Measurements from ENCODE around the gene ERBB4. TPM values are rescaled to one million over a fixed set of nuclear protein-coding genes. Genes with fewer than 3 reads are reported as not detected.

The ERBB4 gene
- total and polyA plus RNA-seq, 2 of the 8 experiments (the other 6 are each of a cell fraction or from before 2014, with no cell fraction given) = 0.34 to 1.3 TPM

- H3K36me3 ChIP-seq (ENCODE audit: control insufficient read depth in 2 of 4, insufficient read depth in 4 of 4, low read length in 3 of 4) = no peaks in the 10 kb centered on the region
- POLR2A ChIA-PET (ENCODE audit: partially characterized antibody) = no interaction called here
- no peak overlapping the region for H2BK20ac ChIP-seq (ENCODE audit: low read length)
- no peak overlapping the region for H2BK15ac ChIP-seq (ENCODE audit: low read length)
- H2BK120ac ChIP-seq (replicated peaks; ENCODE audit: low read depth, low read length) = no peak overlapping the region
- H2BK12ac ChIP-seq (ENCODE audit: low read depth, low read length) = no peak overlapping the region
- H3K79me1 ChIP-seq (ENCODE audit: low read depth, low read length) = no peaks in the 10 kb centered on the region
- 87% methylated on average over 3 of the region's 3 CpGs; no CpG with 5 or more reads in 1 of the 2 experiments for WGBS, 2 experiments (ENCODE audit: extremely low coverage in 1 of 2, insufficient coverage in 1 of 2, insufficient read length in 1 of 2, insufficient replicate concordance in 2 of 2, low coverage in 1 of 2, low lambda C conversion rate in 2 of 2, missing lambda C conversion rate in 1 of 2)
- no peak overlapping the region for H3K56ac ChIP-seq (replicated peaks; ENCODE audit: insufficient read length, low read depth, low read length)
- no peak overlapping the region for H3K23ac ChIP-seq (ENCODE audit: insufficient read length)
- H3K23me2 ChIP-seq (ENCODE audit: low read depth, low read length) = no peaks in the 10 kb centered on the region
- no peaks in the 10 kb centered on the region for H4K20me1 ChIP-seq (replicated peaks in 1 of 2; ENCODE audit: control insufficient read depth in 1 of 2, insufficient read depth in 2 of 2, low read length in 2 of 2)
- DNase-seq (ENCODE audit: low read depth in 1 of 2, low spot score in 2 of 2) (no peak), FAIRE-seq (no peak)
- H3K9ac ChIP-seq (replicated peaks in 1 of 4; ENCODE audit: extremely low read depth in 1 of 4, low read depth in 3 of 4, low read length in 3 of 4) = no peak overlapping the region
- H3K27me3 ChIP-seq (replicated peaks in 1 of 4; ENCODE audit: control insufficient read depth in 3 of 4, extremely low read depth in 1 of 4, insufficient read depth in 3 of 4, low read length in 3 of 4) = peaks cover 0 to 1% (median 0%) of the 10 kb centered on the region in 4 experiments; a peak in 1 of 7 replicates
- H2AFZ ChIP-seq (ENCODE audit: low read length) = no peak overlapping the region; the same call in 1 of the 2 replicates
- no peak overlapping the region for H2AK5ac ChIP-seq (ENCODE audit: low read depth, low read length)
- H3K4me3 ChIP-seq (ENCODE audit: extremely low read depth in 1 of 4, insufficient read depth in 2 of 4, low read depth in 3 of 4, low read length in 4 of 4) = no peak overlapping the region
- no peak overlapping the region for H4K8ac ChIP-seq (ENCODE audit: extremely low read depth, insufficient read depth, low read length)
- CTCF ChIA-PET (ENCODE audit: partially characterized antibody) = interaction anchor here (1.9 to 2.0 kb wide), 2 partner anchors 12 to 30 kb away, joined by 5 to 6 read pairs; no protein-coding TSS in a partner anchor
- no peak overlapping the region for H3K27ac ChIP-seq (ENCODE audit: low read depth, low read length)
- H3K14ac ChIP-seq (ENCODE audit: insufficient read length) = no peak overlapping the region
- H3K4me2 ChIP-seq (ENCODE audit: insufficient read depth in 1 of 2, low read depth in 2 of 2, low read length in 2 of 2) = no peak overlapping the region
- H3K4ac ChIP-seq (replicated peaks; ENCODE audit: insufficient read length, low read depth, low read length) = no peak overlapping the region
- H3K18ac ChIP-seq (ENCODE audit: extremely low read depth, low read length) = no peak overlapping the region
- H3K4me1 ChIP-seq (replicated peaks in 1 of 4; ENCODE audit: control insufficient read depth in 3 of 4, insufficient read depth in 4 of 4, low read length in 3 of 4) = no peaks in the 10 kb centered on the region; a peak in 1 of 7 replicates
- no peaks in the 10 kb centered on the region for H3K9me3 ChIP-seq (ENCODE audit: insufficient read depth in 2 of 2, low read depth in 1 of 2, low read length in 1 of 2)
- no peak overlapping the region for H4K91ac ChIP-seq (replicated peaks; ENCODE audit: insufficient read length, low read length)
- no peak overlapping the region for H4K5ac ChIP-seq (ENCODE audit: insufficient read length, low read depth, low read length)
- H2BK5ac ChIP-seq (ENCODE audit: low read depth, low read length) = no peak overlapping the region
- no peaks in the 10 kb centered on the region for H3K79me2 ChIP-seq (ENCODE audit: control insufficient read depth in 1 of 2, insufficient read depth in 2 of 2, low read length in 2 of 2)
- TF ChIP-seq, protein P1, sequence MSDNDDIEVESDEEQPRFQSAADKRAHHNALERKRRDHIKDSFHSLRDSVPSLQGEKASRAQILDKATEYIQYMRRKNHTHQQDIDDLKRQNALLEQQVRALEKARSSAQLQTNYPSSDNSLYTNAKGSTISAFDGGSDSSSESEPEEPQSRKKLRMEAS (IDR thresholded peaks at IDR 0.05) = no peak
- no peak for TF ChIP-seq NRF1 (IDR thresholded peaks at IDR 0.05; ENCODE audit: low read depth, low read length)
- no peak for TF ChIP-seq SP4 (IDR thresholded peaks at IDR 0.05; ENCODE audit: low read length)
- TF ChIP-seq SP1 (IDR thresholded peaks at IDR 0.05; ENCODE audit: low read depth, low read length) = no peak
- no peak for TF ChIP-seq RAD21 (IDR thresholded peaks at IDR 0.05 in 1 of 2, conservative IDR thresholded peaks at IDR 0.05 in 1 of 2; ENCODE audit: low read depth in 2 of 2, low read length in 2 of 2)
- no peak for TF ChIP-seq ATF2 (IDR thresholded peaks at IDR 0.05; ENCODE audit: low read length)
- TF ChIP-seq SIX5 (IDR thresholded peaks at IDR 0.05; ENCODE audit: low read depth, low read length) = no peak
- no peak for TF ChIP-seq TBP (IDR thresholded peaks at IDR 0.05; ENCODE audit: low read depth, low read length)
- no peak for TF ChIP-seq BRCA1 (IDR thresholded peaks at IDR 0.05; ENCODE audit: low read depth, low read length)
- TF ChIP-seq JUN (IDR thresholded peaks at IDR 0.05; ENCODE audit: low read depth, low read length) = no peak
- TF ChIP-seq POU5F1 (IDR thresholded peaks at IDR 0.05; ENCODE audit: low read depth, low read length) = no peak
- no peak for TF ChIP-seq PHF8 (conservative IDR thresholded peaks at IDR 0.05; ENCODE audit: low read depth, low read length)
- no peak for TF ChIP-seq CREB1 (IDR thresholded peaks at IDR 0.05)
Observed at GRCh38 chr2:211762479-211762878, 776.1 kb downstream of the ERBB4 start.
